ENCODE measurements around the gene SIRT4.

SIRT4 gene

DNA sequence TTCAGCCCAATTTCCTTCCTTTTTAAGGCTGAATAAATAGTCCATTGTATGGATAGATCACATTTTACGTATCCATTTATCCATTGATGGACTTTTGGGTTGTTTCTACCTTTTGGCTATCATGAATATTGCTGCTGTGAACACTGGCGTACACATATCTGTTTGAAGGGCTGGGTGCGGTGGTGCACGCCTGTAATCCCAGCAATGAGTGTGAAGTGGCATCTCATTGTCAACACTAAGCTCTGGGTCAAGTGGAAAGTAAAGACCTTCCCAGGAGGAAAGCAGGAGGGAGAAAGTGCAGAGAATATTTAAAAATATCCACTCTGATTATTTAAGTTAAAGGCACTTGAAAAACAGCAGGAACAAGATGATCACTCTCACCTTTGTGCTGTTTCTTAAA is 37.1 kb downstream of the SIRT4 start:
- no peak overlapping the region for H3K4me3 Mint-ChIP-seq
- H3K36me3 Mint-ChIP-seq (ENCODE audit: low read depth), result peaks cover 12% of the 10 kb centered on the region
- H3K27ac Mint-ChIP-seq, result no peak overlapping the region
- H3K9me3 Mint-ChIP-seq, result peaks cover 25% of the 10 kb centered on the region
- H3K4me1 Mint-ChIP-seq (ENCODE audit: low read depth), result peaks cover 3% of the 10 kb centered on the region
- peaks cover 10% of the 10 kb centered on the region for H3K27me3 Mint-ChIP-seq (ENCODE audit: low read depth)

DNA sequence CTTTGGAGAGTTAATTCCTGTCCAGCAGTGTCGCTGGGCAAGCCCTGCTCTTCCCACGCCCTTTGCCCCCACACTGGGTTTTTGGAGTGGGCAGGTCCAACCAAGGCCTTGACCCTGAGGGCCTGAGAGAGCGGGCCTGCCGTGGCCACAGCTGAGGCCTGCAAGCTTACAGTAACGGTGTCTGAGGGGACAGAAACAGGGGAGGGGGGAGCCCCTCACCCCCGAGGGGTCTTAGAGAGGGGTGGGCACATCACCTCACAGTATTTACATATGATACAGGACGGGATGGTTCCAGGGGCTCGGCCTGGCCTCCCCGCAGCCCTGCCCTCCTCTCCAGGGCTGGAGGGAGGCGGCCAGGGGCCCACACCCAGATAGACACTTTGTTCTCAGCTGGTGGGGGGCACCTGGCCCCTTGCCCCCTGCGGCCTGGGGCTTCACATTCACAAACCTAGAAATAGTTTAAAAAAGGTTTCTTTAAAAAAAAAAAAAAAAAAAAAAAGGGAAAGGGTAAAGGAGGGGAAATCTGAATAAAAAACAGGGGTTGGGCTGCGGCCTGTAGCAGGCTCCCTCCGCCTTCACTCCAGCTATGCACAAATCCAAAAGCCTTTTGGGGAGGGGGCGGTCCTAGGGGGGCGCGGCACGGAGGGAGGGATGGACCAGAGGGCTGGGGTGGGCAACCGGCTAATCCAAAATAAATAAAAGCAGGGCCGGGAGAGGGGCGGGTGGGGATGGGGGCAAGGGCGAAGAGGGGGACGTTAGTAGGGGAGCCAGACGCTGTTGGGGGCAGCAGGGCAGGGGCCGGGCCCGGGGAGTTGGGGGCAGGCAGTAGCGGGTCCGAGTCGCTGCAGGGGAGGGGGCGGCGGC is 40.3 kb downstream of the SIRT4 start:
- peaks cover 5% of the 10 kb centered on the region for H3K36me3 Mint-ChIP-seq (ENCODE audit: low read depth)
- no peak overlapping the region for H3K27ac Mint-ChIP-seq
- peaks cover 10% of the 10 kb centered on the region for H3K27me3 Mint-ChIP-seq (ENCODE audit: low read depth)
- H3K4me1 Mint-ChIP-seq (ENCODE audit: low read depth), result no peaks in the 10 kb centered on the region
- H3K9me3 Mint-ChIP-seq, result peaks cover 12% of the 10 kb centered on the region
- no peak overlapping the region for H3K4me3 Mint-ChIP-seq

DNA sequence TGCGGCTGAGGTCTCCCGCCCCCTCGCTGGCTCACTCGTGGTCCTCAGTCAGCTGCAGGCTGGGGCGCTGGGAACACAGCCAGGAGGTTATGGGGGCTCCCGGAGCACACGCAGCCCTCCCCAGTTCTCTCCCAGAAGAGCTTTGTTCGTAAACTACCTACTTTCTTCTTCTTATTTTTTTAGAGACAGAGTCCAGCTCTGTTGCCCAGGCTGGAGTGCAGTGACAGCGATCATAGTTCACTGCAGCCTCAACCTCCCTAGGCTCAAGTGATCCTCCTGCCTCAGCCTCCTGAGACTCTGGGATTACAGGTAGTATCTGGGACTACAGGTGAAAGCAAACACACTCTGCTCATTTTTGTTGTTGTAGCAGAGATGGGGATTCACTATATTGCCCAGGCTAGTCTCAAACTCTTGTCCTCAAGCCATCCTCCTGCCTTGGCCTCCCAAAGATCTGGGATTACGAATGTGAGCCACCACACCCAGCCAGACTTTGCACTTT is 41.0 kb downstream of the SIRT4 start:
- H3K27me3 Mint-ChIP-seq (ENCODE audit: low read depth), result peaks cover 4% of the 10 kb centered on the region
- peaks cover 5% of the 10 kb centered on the region for H3K9me3 Mint-ChIP-seq
- H3K4me1 Mint-ChIP-seq (ENCODE audit: low read depth), result no peaks in the 10 kb centered on the region
- H3K36me3 Mint-ChIP-seq (ENCODE audit: low read depth), result no peaks in the 10 kb centered on the region
- no peak overlapping the region for H3K4me3 Mint-ChIP-seq
- no peak overlapping the region for H3K27ac Mint-ChIP-seq

DNA sequence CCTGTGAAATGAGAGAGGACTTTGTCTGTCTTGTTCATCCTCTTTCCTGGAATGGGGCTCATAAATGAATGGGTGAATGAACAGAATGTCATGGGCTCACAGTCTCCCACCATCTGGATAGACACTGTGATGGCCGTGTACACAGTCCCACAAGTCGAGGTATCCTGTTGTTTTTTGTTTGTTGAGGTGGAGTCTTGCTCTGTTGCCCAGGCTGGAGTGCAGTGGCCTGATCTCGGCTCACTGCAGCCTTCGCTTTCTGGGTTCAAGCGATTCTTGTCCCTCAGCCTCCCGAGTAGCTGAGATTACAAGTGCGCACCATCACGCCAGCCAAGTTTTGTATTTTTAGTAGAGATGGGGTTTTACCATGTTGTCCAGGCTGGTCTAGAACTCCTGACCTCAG is 41.6 kb downstream of the SIRT4 start:
- Mint-ChIP-seq H3K4me3 (no peak overlapping the region), H3K9me3 (peaks cover 1% of the 10 kb centered on the region), H3K4me1 (ENCODE audit: low read depth) (no peaks in the 10 kb centered on the region), H3K27me3 (ENCODE audit: low read depth) (peaks cover 3% of the 10 kb centered on the region), H3K27ac (no peak overlapping the region), H3K36me3 (ENCODE audit: low read depth) (no peaks in the 10 kb centered on the region)

DNA sequence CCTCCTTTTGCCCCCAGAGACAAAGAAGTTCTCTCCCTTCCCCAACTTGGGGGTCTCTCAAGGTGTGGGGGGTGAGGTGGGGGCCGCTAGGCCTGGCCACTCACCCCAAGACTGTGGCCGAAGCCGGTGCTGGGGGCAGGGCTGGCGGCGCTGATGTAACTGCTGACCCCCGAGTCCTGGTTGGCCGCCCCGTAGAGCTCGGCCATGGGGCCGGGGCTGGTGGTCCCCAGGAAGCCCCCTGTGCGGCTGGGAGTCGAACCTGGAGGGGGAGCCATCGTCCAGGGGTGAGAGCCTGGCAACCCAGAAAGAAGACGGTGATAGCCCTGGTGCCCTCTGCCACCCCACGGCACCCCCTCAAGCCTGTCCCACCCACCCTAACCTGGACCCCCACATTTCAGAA is 43.9 kb downstream of the SIRT4 start:
- Mint-ChIP-seq H3K9me3 (no peaks in the 10 kb centered on the region), H3K27ac (no peak overlapping the region), H3K27me3 (ENCODE audit: low read depth) (no peaks in the 10 kb centered on the region), H3K4me3 (no peak overlapping the region), H3K36me3 (ENCODE audit: low read depth) (no peaks in the 10 kb centered on the region), H3K4me1 (ENCODE audit: low read depth) (no peaks in the 10 kb centered on the region)

DNA sequence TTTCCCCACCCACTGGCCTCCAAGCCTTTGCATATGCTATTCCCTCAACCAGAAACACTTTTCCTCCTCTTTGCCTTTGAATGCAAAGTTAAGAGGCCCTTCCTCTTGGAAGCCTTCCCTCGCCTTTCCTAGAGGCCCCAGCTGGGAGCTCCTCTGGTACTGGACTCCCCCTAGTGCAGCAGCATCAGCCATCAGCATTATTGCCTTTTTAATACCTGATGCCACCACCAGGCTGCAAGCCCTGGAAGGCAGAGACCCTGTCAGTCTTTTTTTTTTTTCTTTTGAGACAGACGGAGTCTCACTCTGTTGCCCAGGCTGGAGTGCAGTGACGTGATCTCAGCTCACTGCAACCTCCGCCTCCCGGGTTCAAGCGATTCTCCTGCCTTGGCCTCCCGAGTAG is 44.6 kb downstream of the SIRT4 start:
- Mint-ChIP-seq H3K27me3 (ENCODE audit: low read depth) (no peaks in the 10 kb centered on the region), H3K9me3 (no peaks in the 10 kb centered on the region), H3K4me1 (ENCODE audit: low read depth) (no peaks in the 10 kb centered on the region), H3K36me3 (ENCODE audit: low read depth) (no peaks in the 10 kb centered on the region), H3K27ac (no peak overlapping the region), H3K4me3 (no peak overlapping the region)

DNA sequence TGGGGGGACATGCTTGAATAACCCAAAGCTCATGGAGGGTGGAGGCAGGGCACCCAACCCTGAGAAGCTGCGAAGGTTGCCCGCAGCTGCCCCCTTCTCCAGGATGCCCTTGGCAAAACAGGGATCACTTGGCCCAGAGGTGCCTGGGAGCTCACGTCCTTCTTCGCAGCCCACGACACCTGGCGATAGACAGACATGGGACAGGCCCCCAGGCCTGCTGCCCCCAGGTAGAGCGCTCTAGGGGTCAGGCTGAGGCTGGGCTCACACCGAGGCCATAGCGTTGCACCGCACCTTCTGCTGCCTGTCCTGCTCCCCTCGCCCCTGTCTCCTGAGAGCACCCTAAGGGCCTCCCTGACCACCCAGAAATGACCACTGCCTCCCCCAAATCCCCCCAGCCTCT is 45.6 kb downstream of the SIRT4 start:
- no peaks in the 10 kb centered on the region for H3K27me3 Mint-ChIP-seq (ENCODE audit: low read depth)
- no peaks in the 10 kb centered on the region for H3K9me3 Mint-ChIP-seq
- no peaks in the 10 kb centered on the region for H3K4me1 Mint-ChIP-seq (ENCODE audit: low read depth)
- H3K36me3 Mint-ChIP-seq (ENCODE audit: low read depth), result no peaks in the 10 kb centered on the region
- no peak overlapping the region for H3K27ac Mint-ChIP-seq
- H3K4me3 Mint-ChIP-seq, result no peak overlapping the region

DNA sequence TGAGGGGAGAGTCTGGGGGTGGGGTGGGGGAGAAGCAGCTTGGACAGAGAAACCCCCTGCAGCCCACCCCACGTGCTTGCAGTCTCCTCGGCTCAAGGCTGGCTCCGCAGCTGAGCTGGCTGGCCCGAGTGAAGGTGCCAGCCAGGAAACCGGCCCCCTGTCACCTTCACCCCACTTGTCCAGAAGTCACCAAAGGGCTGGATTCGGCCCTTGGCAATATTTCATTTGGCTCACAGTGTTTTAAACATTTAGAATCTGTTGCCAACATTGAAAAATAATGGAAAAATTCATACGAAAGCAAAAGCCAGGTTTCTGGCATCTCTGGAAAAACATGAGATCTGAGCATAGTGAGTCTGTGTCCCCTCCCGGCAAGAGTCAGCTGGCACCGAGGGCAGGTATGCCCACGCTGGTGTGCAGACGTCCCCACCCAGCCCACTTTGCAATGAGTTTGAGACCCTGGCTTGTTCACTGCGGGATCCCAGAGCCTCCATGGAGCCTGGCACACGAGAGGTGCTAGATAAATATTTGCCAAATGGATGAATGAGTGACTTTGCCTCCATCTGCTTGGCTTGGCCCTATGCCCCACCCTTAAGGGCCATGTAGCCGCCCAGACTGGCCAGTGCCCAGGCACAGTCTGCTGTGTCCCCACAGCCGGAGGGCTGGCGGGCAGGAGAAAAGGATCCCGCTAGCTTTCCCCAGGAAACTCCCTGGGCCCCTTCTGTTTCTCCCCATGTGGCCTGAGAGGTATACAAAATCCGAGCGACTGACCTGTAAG is 48.6 kb downstream of the SIRT4 start:
- Mint-ChIP-seq H3K27ac (no peak overlapping the region), H3K4me3 (no peak overlapping the region), H3K9me3 (no peaks in the 10 kb centered on the region), H3K36me3 (ENCODE audit: low read depth) (no peaks in the 10 kb centered on the region), H3K4me1 (ENCODE audit: low read depth) (no peaks in the 10 kb centered on the region), H3K27me3 (ENCODE audit: low read depth) (no peaks in the 10 kb centered on the region)

DNA sequence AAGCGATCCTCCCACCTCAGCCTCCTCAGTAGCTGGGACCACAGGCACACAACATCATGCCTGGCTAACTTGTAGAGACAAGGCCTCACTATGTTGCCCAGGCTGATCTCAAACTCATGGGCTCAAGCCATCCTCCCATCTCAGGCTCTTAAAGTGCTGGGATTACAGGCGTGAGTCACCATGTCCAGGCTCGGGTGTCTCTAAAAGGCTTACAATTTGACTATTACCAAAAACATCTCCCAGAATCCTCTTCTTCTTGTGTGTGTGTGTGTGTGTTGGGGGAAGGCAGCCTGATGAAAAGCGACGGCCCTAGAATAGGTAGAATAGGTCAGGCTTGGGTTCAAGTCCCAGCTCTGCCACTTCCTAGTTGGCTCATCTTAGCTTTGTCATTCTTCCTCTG is 50.0 kb downstream of the SIRT4 start:
- no peak overlapping the region for H3K27ac Mint-ChIP-seq

DNA sequence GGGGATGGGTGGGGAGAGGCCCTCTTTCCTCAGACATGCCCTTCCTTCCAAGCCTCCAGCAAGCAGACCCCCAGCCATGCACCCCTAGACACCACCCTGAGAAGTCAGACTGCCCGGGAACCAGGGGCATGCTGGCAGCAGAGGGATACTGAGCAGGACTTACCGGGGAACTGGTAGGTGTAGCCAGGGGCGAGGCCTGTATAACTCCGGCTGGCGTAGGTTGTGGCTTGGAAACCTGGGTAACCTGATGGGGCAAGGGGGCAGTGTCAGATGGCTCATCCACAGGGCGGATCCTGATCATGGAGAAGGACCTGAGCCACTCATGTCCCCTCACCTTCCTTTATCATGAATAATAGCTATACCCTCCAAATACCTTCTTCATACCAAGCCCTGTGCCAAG is 51.0 kb downstream of the SIRT4 start:
- Mint-ChIP-seq H3K4me1 (ENCODE audit: low read depth) (no peaks in the 10 kb centered on the region), H3K36me3 (ENCODE audit: low read depth) (no peaks in the 10 kb centered on the region), H3K9me3 (no peaks in the 10 kb centered on the region), H3K27me3 (ENCODE audit: low read depth) (peaks cover 6% of the 10 kb centered on the region), H3K27ac (no peak overlapping the region), H3K4me3 (no peak overlapping the region)

More for the DNA sequence above, 50.0 kb downstream of the SIRT4 start:
- H3K9me3 Mint-ChIP-seq, result no peaks in the 10 kb centered on the region
- no peak overlapping the region for H3K4me3 Mint-ChIP-seq
- no peaks in the 10 kb centered on the region for H3K4me1 Mint-ChIP-seq (ENCODE audit: low read depth)
- H3K27me3 Mint-ChIP-seq (ENCODE audit: low read depth), result no peaks in the 10 kb centered on the region
- no peaks in the 10 kb centered on the region for H3K36me3 Mint-ChIP-seq (ENCODE audit: low read depth)

DNA sequence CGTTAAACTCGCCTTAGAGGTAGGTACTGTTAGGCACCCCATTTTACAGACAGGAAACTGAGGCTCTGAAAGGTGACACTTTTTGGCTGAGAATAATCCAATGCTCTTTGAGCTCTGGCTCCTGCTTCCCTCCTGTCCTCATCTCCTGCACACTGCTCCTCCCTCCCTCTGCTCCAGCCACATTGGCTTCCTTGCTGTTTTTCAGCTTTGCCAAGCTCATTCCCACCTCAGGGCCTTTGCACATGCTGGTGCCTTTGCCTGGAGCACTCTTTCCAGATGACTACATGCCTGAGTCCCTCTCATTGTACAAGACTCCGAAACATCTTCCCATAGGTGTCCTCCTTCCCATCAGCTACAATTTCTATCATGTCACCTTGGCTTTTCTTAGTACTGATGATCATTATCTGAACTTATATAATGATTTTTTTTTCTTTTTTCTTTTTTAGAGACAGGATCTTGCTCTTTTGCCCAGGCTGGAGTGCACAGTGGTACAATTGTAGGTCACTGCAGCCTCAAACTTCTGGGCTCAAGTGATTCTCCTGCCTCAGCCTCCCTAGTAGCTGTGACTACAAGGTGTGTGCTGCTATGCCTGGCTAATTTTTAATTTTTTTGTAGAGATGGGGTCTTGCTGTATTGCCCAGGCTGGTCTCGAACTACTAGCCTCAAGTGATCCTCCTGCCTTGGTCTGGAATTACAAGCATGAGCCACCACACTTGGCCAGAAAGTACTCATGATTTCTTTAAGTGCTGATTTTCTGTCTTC is 51.6 kb downstream of the SIRT4 start:
- Mint-ChIP-seq H3K27ac (no peak overlapping the region), H3K9me3 (no peaks in the 10 kb centered on the region), H3K4me1 (ENCODE audit: low read depth) (no peaks in the 10 kb centered on the region), H3K4me3 (no peak overlapping the region), H3K27me3 (ENCODE audit: low read depth) (peaks cover 9% of the 10 kb centered on the region), H3K36me3 (ENCODE audit: low read depth) (no peaks in the 10 kb centered on the region)

DNA sequence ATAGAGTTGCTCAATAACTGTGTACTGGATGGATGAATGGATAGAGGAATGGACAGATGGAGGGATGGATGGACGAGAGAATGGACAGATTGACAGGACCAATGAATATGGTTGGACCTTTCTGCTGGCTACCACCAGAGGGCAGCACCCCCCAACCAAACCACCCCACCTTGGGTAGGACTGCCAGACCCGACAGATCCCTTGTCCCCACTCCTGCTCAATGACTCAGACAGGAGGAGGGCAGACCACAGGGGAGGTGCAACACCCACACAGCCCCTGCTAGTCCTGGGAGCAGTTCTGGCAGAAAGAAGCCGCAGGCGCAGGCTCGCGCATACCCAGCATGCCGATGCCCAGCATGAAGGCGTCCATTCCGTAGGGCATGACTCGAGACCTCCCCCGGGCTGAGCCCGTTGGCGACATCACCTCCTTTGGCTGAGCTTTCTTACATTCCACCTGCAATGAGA is 54.5 kb downstream of the SIRT4 start:
- H3K9me3 Mint-ChIP-seq, result no peaks in the 10 kb centered on the region
- no peaks in the 10 kb centered on the region for H3K4me1 Mint-ChIP-seq (ENCODE audit: low read depth)
- no peaks in the 10 kb centered on the region for H3K36me3 Mint-ChIP-seq (ENCODE audit: low read depth)
- H3K27me3 Mint-ChIP-seq (ENCODE audit: low read depth), result peaks cover 30% of the 10 kb centered on the region
- H3K27ac Mint-ChIP-seq, result no peak overlapping the region
- H3K4me3 Mint-ChIP-seq, result no peak overlapping the region

DNA sequence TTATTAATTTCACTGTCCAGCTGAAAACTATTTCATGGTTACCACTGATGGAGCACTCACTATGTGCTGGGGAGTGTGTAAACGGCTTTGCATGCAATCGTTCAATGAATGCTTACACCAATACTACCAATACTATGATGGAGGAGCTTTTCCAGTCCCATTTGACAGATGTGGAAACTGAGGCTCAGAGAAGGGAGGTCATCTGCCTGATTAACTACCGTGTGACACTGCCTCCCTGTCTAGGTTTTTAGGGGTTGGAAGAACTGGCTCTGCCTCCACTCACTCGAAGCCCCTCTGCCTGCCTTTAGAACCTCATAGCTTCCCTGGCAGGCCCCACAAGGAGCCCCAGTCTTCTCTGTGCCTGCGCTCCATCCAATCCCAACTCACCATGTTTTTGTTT is 55.0 kb downstream of the SIRT4 start:
- Mint-ChIP-seq H3K4me1 (ENCODE audit: low read depth) (no peaks in the 10 kb centered on the region), H3K27ac (no peak overlapping the region), H3K27me3 (ENCODE audit: low read depth) (peaks cover 35% of the 10 kb centered on the region), H3K9me3 (no peaks in the 10 kb centered on the region), H3K4me3 (no peak overlapping the region), H3K36me3 (ENCODE audit: low read depth) (no peaks in the 10 kb centered on the region)

DNA sequence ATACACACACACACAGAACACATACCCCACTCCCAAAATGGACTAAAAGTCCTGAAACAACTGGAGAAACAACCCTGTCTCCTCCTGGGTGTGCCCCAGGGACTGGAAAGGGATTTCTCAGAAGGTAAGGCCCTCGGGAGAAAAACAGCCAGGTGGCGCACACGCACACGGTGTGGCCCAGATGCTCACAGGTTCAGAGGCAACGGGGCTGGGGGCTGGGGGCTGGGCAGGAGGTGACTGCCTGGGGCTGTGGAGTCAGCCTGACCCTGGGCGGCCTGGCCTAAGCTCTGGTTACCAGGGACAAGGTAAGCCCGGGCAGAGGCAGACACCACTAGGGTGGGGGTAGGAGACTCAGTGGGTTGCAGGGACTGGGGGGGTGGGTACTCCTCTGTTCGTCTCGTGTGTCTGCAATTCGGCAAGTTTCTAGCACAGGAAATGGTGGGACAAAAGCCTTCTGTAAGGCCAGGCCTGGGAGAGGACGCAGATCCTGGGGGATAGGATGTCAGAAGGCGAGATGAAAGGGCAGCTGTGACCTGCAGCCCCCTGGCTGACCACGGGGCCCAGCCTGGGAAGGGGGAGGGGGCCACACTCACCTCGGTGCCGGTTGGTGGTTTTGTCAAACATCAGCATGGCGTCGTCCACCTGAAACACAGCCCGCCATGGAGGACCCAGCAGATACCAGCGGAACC is 56.4 kb downstream of the SIRT4 start:
- H3K4me3 Mint-ChIP-seq, result no peak overlapping the region
- H3K36me3 Mint-ChIP-seq (ENCODE audit: low read depth), result no peaks in the 10 kb centered on the region
- no peaks in the 10 kb centered on the region for H3K9me3 Mint-ChIP-seq
- no peaks in the 10 kb centered on the region for H3K4me1 Mint-ChIP-seq (ENCODE audit: low read depth)
- no peak overlapping the region for H3K27ac Mint-ChIP-seq
- H3K27me3 Mint-ChIP-seq (ENCODE audit: low read depth), result peaks cover 50% of the 10 kb centered on the region

Measured in T-helper 1 cell treated with Interleukin-12 subunit alpha and Interleukin-12 subunit beta and Interleukin-4 antibody, amounts not matched to agents 30 μg/mL and 1 μg/mL, for 36 hours (primary cell).